Fibroblast of skin of scalp (primary cell): ENCODE results near the gene GPS1.

Experiments used
- DNase-seq: peaks from one replicate; pipeline ENCODE4 v3.0.0-alpha.2; 2013

Gene GPS1

DNA sequence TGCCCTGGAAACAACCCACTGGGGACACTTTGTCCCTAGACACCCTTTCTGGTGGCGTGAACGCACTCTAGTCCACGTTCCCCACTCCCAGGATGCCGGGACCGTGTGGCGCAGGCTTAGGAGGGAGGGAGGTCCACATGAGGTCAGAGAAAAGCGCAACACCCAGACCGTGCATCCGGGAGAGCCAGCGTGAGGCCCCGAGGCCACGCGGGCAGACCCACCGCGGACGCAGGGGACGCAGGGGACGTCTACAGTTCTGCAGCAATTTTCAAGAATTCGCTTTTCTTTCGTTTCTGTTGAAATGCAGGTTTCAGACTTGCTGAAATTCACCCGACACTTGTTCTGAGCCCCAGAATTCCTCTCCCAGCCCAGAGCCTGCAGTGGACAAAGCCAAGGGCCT, 4.8 kb upstream of the GPS1 start:
- no peak for DNase-seq

DNA sequence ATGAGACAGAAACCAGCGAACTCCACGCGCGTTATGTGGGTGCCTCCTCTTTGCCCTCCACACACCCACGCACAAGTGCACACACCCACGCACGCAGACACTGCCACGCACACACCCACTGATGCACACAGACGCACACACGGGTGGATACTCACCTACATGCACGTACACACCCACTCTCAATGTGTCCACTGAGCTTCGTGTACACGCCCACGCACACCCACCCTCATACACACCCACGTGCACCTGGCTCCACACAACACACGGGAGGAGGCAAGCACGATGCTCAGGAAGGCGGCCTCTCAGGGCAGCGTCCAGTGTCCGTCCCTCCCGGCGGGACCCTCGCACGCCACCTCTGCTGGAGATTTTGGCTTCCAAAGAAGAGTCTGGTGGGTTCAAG, 4.3 kb upstream of the GPS1 start:
- DNase-seq: no peak

DNA sequence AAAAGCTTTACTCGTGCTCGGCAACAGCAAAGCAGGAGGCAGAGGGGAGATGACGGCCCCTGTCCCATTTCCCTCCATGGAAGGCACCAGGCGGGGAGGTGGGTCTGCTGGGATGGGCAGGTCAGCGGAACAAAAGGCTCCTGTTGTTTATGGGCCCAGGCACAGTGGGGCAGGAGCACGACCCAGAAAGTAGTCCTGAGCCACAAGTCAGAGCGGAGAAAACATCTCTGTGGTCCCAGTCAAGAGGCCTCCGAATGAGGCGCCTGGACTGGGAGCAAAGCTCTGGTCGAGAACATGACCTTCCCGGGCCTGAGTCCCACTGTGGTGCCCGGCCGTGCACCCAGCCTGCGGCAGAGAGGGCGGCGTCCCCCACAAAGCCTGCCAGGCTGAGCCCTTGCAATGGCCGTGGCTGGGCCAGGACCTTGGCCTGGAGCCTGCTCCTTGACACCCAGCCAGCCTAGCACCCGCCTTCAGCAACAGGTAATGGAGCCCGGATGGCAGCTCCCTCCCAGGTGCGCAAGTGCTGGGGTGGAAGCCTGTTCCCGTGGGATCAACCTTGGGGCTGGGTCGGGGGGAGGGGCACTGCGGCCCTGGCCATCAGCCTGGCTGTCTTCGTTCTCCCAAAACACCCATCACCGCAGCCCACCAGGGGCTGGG, 3.7 kb upstream of the GPS1 start:
- no peak for DNase-seq

DNA sequence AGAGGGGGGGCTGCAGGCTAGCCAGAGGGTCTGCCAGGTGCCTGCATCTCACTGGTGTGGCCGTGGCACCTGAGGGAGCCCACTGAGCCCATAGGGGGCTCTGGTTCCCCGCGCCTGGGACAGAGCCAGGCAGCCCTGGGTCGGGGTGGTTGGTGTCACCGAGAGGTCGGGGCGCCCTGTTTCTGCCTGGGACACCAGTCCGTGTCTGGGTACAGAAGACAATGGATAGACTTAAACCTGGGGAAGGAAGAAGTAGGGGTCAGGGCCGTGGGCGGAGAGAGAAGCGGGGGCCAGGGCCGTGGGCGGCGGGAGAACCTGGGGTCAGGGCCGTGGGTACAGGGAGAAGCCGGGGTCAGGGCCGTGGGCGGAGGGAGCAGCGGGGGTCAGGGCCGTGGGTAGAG, 3.1 kb upstream of the GPS1 start:
- DNase-seq: no peak

DNA sequence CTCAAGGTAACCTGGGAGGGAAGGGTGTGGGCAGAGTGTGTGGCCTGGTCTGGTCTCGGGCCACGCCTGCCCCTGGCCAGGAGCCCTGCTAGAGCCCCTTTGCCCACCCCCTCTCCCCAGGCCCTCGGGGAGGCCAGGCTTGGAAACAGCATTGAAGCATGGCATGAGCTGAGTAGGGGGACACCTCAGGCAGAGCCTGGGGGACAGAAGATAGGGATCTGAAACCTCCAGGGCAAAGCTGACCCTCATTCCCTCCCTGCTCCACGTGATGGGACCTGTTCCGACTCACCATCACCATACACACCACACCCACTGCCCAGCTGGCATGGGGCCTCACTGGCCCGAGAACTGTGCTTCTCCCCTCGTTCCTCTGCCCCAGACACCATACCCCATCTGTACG, 2.6 kb upstream of the GPS1 start:
- no peak for DNase-seq

DNA sequence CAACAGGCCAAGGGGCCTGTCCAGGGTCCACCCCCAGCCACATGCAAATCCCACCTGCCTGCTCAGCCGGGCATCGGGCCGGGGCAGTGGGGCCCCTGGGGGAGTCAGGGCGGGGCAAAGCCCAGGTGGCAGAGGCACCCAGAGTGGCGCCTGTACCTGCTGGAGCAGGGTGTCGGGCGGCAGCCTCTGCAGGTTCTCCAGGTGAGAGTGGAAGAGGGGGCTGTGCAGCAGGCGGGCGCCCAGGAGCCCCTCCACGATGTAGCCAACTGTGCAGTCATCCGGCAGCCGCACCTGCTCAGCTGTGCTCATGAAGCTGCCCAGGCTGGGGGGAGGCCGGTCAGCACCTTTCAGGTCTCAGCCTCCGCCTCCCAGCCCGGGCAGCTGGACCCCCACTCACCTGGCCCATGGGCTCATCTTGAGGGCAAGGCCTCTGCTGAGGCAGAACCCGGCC, 2.2 kb upstream of the GPS1 start:
- DNase-seq: no peak

DNA sequence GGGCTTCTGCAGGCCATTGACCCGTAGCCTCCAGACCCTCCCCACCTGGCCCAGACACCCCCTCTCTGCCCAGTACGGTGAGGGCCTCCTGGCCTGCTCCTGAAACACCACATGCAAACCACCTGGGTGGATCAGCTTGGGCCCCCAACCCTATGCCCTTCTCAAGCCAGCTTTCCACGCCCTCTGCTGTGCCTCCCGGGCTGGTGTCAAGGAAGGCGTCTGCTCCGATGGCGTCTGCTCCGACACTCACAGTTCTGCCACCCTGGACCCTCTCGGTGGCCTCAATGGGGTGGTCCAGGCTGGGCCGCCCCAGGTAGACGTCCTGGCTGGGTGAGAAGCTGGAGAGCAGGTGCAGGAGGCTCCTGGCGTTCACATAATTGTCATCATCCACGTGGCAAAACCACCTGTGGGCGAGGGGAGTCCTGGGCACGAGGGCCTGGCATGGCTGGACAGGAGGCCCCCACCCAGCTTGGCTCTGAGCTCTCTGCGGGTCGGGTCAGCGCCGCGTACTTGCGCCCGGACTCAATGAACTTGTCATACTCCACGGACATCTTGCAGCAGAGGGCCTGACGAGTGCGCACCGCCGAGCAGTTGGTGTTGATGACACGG, 1.4 kb upstream of the GPS1 start:
- no peak for DNase-seq

DNA sequence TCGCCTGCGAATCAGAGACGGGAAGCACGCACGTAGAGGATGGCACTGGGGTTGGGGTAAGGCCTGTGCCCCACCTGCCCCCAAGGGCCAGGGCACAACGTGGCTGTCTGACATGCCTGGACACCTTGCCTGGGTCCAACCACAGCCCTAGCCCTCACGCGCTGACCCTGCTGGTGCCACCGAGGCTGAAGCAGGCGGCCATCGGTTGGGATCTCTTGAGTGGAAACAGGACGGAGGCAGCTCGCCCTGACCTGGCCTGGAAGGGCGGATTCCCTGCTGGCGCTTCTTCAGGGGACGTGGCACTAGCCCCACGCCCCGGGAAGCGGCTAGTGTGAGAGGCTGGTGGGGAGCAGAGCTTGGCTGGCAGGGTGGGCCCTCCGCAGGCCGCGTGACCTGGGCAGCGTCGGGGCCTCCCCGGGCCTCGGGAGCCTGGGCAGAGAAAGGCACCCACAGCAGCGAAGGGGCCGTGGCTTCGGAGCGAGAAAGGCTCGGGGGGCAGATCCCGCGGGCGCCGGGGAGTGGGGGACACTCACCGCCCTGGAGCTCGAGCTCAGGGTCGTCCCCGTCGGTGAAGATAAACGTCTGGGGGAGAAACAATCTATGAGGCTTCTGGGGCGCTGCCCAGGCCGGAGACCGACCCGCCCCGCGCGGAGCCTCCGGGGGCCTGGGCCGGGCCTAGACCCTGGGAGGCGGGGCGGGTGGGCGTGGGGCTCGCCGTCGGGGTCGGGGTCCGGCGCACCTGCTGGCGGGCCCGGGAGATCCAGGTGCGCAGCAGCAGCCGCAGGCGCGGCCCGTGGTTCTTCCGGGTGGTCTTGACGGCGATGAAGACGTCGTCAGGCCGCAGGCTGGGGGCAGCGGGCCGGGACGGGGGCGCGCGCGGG, 697 bp upstream of the GPS1 start:
- DNase-seq: no peak

DNA sequence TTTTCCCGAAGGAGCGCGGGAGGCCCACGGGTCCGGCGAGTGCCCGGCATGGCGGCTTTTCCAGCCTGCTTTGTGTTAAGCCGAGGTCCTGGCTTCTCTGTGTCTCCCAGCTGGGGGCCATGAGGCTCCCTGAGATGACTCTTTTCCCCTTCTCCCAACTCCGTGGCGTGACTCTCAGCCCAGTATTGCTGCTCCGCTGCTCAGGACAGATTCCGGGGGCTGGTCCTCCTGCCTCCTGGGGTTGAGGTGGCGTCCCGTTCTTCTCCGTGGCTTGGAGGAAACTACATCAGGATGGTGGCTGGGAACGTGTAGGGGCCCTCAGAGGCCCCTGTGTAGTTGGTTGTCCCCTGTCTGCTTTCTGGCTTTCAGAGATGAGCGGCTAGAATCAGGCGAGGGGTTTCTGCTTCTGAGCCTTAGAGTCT, 951 bp downstream of the GPS1 start:
- DNase-seq: no peak

DNA sequence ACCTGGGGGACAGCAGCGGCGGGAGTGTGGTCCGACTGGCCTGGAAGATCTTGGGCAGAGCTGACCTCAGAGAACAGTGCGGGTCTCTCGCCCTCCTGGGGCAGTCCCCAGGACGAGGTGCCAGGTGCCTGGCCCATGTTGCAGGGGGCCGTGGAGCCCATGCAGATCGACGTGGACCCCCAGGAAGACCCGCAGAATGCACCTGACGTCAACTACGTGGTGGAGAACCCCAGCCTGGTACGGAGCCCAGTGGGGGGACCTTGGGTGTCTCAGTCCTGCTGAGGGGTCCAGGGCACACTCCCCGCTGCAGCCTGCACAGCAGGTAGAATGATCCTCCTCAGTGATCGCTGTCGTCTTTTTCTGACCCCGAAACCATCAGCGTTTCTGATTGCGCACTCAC, 1.4 kb downstream of the GPS1 start:
- DNase-seq: no peak

DNA sequence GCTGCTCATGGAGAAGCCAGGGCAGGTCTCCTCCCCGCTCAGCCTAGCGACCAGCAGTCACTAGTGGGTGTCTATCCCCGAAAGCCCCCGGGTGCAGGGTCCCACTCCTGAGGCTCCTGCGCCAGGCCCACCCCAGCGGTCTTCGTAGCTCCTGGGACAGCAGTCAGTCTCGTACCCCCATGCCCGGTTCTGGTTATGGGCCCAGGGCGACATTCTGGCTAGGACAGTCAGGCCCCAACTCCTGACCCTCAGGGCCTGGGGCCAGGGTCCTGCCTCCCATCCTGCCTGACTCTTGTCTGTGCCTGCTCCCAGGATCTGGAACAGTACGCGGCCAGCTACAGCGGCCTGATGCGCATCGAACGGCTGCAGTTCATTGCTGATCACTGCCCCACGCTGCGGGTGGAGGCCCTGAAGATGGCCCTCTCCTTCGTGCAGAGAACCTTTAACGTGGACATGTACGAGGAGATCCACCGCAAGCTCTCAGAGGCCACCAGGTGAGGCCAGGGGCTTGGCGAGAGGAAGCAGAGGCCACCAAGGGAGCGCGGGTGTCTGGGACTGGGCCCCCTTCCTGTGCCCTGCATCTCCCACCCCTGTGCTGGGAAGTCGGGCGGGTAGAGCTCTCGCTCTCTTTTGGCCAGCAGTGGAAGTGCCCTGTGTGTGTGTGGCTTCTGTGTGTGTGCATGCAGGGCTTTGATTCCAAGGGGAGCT, 2.0 kb downstream of the GPS1 start:
- no peak for DNase-seq

DNA sequence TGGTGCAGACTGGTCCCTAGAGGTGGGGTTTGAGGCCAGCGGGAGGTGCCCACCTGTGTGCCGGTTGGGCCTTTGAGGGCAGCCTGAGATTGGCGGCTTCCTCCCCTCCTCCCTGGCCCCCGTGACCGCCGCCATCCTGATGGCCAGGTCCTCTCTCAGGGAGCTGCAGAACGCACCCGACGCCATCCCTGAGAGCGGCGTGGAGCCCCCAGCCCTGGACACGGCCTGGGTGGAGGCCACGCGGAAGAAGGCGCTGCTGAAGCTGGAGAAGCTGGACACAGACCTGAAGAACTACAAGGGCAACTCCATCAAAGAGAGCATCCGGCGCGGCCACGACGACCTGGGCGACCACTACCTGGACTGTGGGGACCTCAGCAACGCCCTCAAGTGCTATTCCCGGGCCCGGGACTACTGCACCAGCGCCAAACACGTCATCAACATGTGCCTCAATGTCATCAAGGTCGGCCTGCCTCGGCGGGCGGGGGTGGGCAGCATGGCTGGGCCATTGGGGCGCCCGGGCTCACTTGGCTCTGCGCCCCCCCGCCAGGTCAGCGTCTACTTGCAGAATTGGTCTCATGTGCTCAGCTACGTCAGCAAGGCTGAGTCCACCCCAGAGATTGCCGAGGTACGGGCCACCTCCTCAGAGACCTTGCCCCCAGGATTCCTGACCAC, 2.8 kb downstream of the GPS1 start:
- no peak for DNase-seq

DNA sequence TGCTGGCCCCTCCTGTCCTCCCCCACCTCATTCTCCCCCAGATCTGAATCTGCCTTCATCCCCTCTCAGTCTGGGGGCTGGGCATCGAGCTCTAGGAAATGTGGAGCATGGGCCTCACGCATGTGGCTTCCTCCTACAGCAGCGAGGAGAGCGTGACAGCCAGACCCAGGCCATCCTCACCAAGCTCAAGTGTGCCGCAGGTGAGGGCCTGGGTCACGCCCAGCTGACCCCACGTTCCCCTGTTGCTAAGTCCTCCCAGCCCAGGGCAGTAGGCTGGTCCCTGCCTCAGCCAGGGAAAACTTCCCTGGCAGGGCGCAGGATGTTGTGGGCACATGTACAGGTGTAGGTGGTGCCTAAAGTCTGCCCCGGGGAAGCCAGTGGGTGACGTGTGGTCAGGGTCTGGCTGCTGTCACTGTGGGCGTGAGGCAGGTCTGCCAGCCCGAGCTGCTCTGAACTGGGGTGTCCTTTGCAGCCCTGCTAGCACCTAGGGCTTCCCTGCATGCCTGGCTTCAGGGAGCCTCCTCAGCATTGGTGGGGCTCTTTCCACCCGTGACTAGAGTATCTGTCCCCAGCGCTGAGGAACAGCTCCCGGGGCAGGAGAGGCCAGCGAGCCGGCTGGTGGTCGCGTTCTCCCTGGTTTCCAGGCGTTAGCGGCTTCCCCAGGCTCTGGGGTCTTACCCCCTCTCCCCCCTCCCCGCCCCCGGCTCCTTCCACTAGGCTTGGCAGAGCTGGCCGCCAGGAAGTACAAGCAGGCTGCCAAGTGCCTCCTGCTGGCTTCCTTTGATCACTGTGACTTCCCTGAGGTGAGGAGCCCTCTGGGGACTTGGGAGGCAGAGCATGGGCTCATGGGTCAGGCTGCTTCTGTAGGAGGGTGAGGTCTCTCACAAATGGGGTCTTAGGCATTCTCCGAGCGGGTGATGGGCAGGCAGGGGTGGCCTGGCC, 3.6 kb downstream of the GPS1 start:
- no peak for DNase-seq

DNA sequence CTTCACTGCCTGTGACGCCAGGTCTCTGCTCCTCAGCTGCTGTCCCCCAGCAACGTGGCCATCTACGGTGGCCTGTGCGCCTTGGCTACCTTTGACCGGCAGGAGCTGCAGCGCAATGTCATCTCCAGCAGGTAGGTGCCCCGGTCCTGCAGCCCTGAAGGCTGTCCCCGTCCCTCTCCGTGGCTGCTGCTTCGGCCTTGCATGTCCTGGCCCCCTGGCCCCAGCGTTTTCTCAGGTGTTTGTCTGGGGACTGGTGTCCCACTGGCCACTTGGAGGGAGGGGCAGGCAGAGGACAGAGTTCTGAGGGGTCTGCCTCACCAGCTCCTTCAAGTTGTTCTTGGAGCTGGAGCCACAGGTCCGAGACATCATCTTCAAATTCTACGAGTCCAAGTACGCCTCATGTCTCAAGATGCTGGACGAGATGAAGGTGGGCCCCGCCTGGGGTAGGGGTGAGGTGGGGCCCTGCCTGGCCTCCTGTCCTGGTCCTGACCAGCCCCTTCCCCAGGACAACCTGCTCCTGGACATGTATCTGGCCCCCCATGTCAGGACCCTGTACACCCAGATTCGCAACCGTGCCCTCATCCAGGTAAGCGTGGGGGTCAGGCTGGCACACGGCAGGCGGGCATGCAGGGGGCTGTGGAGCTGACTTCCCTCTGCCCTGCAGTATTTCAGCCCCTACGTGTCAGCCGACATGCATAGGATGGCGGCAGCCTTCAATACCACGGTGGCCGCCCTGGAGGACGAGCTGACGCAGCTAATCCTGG, 4.4 kb downstream of the GPS1 start:
- no peak for DNase-seq

DNA sequence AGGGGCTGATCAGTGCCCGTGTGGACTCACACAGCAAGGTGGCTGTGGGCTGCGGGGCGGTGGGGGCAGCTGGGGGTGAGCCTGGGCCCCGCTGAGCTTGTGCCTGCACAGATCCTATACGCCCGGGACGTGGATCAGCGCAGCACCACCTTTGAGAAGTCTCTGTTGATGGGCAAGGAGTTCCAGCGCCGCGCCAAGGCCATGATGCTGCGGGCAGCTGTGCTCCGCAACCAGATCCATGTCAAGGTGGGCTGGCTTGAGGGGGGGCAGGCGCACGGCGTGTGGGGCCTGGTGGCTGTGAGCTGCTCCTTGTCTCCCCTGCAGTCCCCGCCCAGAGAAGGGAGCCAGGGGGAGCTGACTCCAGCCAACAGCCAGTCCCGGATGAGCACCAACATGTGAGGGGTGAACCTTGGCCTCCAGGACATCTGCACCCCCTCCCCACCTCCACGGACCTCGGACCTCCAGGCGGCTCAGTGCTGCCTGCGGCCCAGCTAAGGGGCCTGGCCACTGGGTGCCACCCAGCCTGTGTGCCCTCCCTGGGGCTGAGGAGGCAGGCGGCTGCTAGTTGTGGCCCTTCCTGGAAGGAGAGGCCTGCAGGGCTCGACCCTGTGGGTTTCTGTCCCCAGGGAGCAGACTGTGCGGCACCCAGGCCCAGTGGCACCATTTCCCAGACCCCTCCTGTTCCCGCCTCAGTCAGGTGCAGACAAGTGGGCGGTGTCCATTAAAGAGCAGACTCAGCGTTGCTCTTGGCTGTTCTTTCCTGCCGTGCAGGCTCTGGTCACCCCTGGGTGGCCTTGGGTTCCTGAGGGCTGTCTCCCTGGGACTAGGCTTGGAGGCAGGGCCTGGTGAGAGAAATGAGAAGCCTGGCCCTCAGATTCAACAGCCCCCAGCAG, 5.3 kb downstream of the GPS1 start:
- no peak for DNase-seq

DNA sequence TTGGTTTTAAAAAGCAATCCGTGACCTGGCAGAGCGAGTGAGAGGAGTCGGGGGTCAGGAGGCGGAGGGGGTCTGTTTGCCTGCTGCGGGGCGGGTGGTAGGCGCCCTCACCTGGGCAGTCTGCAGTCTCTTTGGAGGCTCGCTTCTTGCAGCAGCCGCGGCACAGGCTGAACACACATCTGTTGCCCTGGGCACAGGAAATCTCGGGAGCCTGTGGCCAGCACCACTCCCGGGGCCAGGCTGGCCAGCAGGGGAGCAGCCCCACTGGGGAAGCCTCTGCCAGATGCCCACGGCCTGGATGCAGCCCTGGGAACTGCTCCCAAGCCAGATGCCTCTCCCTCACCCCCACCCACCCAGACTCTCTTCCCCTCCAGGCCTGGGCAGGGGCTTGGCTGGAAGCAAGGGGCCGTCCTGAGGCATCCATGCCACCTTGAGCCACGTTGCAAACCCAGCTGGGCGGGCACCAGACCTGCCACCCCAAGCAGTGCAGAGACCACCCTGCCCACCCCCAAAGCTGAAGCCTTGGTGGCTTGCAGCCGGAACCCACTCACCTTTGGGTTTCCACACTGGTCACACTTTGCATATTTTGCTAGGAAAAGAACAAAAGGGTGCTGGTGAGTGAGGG, 6.6 kb downstream of the GPS1 start:
- DNase-seq: no peak

DNA sequence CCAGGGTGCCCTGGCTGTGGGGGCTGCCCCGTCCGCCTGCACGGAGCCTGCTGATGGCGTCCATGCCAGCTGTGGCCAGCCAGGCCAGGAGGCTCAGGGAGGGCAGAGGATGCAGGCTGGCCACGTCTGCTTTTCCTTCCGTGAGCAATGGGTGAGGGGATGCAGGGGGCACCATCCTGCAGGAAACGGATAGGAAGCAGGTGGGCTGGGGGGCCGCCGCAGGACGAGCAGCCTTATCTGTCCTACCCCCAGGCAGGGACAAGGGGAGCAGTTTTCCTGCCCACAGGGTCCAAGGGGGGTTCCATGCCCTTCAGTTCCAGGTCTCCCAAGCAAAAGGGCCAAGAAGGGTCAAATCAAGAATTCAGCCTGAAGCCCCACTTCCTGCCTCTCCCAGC, 7.2 kb downstream of the GPS1 start:
- DNase-seq: no peak

DNA sequence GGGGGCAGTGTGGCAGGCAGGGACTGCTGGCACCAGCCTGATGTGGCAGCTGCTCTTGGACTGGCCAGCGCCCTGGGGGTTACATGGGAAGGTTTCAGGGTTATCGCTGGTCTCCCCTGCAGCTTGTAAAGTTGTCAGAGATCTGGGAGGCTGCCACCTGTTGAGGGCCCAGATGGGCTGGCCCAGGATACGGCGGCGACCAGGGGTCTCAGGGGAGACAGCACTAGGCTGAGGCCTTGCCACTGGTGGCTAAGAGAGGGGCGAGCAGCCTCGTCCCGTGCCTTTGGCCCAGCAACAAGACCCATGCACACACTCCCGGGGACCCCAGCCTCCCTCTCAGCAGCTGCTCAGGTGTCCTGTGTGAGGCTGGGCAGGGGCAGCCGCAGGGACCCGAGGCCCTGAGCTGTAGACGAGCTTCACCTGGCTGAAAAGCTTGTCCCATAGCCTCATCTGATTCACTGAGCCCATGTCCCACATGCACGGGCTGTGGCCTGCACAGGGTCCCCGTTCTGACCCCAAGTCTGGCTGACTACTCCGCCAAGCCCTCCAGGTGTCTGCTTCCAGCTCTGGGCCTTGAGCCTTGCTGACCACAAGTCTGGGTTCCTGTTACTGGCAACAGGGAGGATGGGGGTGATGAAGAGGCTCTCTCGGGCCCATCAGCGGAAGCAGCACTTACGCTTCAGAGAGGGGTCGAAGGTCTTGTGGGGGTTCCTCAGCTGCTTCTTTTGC, 7.7 kb downstream of the GPS1 start:
- no peak for DNase-seq
